GM10847 (cell line): ENCODE data around the gene PUM2.

Experiments used
- POLR2A ChIP-seq: IDR thresholded peaks from 2 replicates; pipeline ENCODE4 v1.6.1; 2011; ENCODE audit not compliant: insufficient read length; ENCODE audit errors: extremely low read depth

Gene PUM2

GRCh38 chr2:20220806-20221554 is 129.7 kb downstream of the PUM2 start:
- TF ChIP-seq POLR2A: no peak

- no peak for TF ChIP-seq POLR2A
These were observed 130.8 kb downstream of the PUM2 start for GRCh38 chr2:20219763-20220380.

GRCh38 chr2:20218331-20219320 is 132.0 kb downstream of the PUM2 start:
- TF ChIP-seq POLR2A: no peak

GRCh38 chr2:20217041-20217970 is 133.3 kb downstream of the PUM2 start:
- TF ChIP-seq POLR2A: no peak

- TF ChIP-seq POLR2A: no peak
These were observed 134.3 kb downstream of the PUM2 start for GRCh38 chr2:20216130-20217025.

GRCh38 chr2:20215183-20216040 is 135.2 kb downstream of the PUM2 start:
- TF ChIP-seq POLR2A: no peak

- no peak for TF ChIP-seq POLR2A
These were observed 136.0 kb downstream of the PUM2 start for GRCh38 chr2:20214566-20215182.

- TF ChIP-seq POLR2A: no peak
These were observed 136.7 kb downstream of the PUM2 start for GRCh38 chr2:20213651-20214565.

- no peak for TF ChIP-seq POLR2A
These were observed 137.7 kb downstream of the PUM2 start for GRCh38 chr2:20212871-20213503.

GRCh38 chr2:20212459-20212870 is 138.2 kb downstream of the PUM2 start:
- no peak for TF ChIP-seq POLR2A

GRCh38 chr2:20211860-20212458 is 138.7 kb downstream of the PUM2 start:
- TF ChIP-seq POLR2A: no peak
